Measurements from ENCODE around the gene PIP4P1. TPM values are rescaled to one million over a fixed set of nuclear protein-coding genes. Genes with fewer than 3 reads are reported as not detected.

Gene PIP4P1
- total and polyA plus RNA-seq, 2 experiments from 2014 or later: 20.9 to 26.4 TPM

DNA sequence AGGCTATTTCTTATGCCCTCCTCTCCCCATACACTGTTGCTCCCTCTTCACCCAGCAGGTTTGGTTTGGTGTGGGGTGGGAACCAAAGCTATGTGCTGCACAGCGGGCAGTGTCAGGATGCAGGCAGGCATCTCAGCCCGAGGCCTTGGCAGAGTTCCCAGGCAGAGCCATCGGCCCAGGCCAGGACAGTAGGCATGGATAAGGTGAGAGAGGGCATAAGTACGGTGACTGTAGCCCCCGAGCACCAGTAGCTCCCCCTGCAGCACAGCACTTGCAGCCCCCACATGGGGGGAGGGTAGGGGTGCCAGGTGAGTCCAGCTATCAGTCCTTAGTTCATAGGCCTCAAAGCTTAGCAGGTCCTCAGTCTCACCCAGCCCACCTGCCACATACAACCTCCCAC is 32.4 kb downstream of the PIP4P1 start (continued):
- TF ChIP-seq, protein P1, sequence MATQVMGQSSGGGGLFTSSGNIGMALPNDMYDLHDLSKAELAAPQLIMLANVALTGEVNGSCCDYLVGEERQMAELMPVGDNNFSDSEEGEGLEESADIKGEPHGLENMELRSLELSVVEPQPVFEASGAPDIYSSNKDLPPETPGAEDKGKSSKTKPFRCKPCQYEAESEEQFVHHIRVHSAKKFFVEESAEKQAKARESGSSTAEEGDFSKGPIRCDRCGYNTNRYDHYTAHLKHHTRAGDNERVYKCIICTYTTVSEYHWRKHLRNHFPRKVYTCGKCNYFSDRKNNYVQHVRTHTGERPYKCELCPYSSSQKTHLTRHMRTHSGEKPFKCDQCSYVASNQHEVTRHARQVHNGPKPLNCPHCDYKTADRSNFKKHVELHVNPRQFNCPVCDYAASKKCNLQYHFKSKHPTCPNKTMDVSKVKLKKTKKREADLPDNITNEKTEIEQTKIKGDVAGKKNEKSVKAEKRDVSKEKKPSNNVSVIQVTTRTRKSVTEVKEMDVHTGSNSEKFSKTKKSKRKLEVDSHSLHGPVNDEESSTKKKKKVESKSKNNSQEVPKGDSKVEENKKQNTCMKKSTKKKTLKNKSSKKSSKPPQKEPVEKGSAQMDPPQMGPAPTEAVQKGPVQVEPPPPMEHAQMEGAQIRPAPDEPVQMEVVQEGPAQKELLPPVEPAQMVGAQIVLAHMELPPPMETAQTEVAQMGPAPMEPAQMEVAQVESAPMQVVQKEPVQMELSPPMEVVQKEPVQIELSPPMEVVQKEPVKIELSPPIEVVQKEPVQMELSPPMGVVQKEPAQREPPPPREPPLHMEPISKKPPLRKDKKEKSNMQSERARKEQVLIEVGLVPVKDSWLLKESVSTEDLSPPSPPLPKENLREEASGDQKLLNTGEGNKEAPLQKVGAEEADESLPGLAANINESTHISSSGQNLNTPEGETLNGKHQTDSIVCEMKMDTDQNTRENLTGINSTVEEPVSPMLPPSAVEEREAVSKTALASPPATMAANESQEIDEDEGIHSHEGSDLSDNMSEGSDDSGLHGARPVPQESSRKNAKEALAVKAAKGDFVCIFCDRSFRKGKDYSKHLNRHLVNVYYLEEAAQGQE (IDR thresholded peaks at IDR 0.05; ENCODE audit: unreplicated experiment): no peak
- no peak for TF ChIP-seq CTCF (conservative IDR thresholded peaks at IDR 0.05; ENCODE audit: low read depth in 2 of 2)
- no peak for TF ChIP-seq EZH2 (IDR thresholded peaks at IDR 0.05; ENCODE audit: low read depth, unreplicated experiment)
- no peak for TF ChIP-seq NANOG (IDR thresholded peaks at IDR 0.05; ENCODE audit: borderline replicate concordance)
- no peak for TF ChIP-seq STAT1 (IDR thresholded peaks at IDR 0.05; ENCODE audit: unreplicated experiment)
- no peak for TF ChIP-seq EZH2phosphoT487 (IDR thresholded peaks at IDR 0.05; ENCODE audit: unreplicated experiment)
- TF ChIP-seq JUNB (IDR thresholded peaks at IDR 0.05; ENCODE audit: unreplicated experiment): no peak
- no peak for TF ChIP-seq ZNF114 (CRISPR knock-in tag; IDR thresholded peaks at IDR 0.05)
- TF ChIP-seq CREB1 (CRISPR knock-in tag; IDR thresholded peaks at IDR 0.05; ENCODE audit: low read depth): no peak
- no peak for TF ChIP-seq ETS1 (IDR thresholded peaks at IDR 0.05)
- no peak for TF ChIP-seq ZNF331 (CRISPR knock-in tag; IDR thresholded peaks at IDR 0.05; ENCODE audit: low read depth)
- no peak for TF ChIP-seq POLR2AphosphoS5 (IDR thresholded peaks at IDR 0.05; ENCODE audit: low read depth)

- no peak overlapping the region for H3K27ac Mint-ChIP-seq
- Histone ChIP-seq H3K27ac (ENCODE audit: low read depth) (no peak overlapping the region), H4K20me1 (replicated peaks; ENCODE audit: insufficient read depth) (no peaks in the 10 kb centered on the region), H3F3A (replicated peaks; ENCODE audit: low read depth) (no peaks in the 10 kb centered on the region), H3K36me3 (ENCODE audit: insufficient read depth) (no peaks in the 10 kb centered on the region), H3K27me3 (ENCODE audit: insufficient read depth) (no peaks in the 10 kb centered on the region), H3K79me2 (replicated peaks; ENCODE audit: insufficient read depth) (no peaks in the 10 kb centered on the region), H3K4me2 (no peak overlapping the region), H3K4me3 (no peak overlapping the region), H3K9me2 (ENCODE audit: insufficient read depth) (peaks cover 6% of the 10 kb centered on the region; the same call in 1 of the 2 replicates), H3K4me1 (ENCODE audit: insufficient read depth) (peaks cover 10% of the 10 kb centered on the region), H2AFZ (peak overlapping the region; percentile 95)
- no peaks in the 10 kb centered on the region for H3K36me3 Mint-ChIP-seq (ENCODE audit: low read depth)
- H3K4me3 Mint-ChIP-seq: no peak overlapping the region
- no peaks in the 10 kb centered on the region for H3K9me3 Mint-ChIP-seq
- H3K4me1 Mint-ChIP-seq: peaks cover 10% of the 10 kb centered on the region; the same call in 2 of the 3 replicates
- ATAC-seq: no peak
- no peak for DNase-seq (ENCODE audit: low spot score)
- peaks cover 8% of the 10 kb centered on the region for H3K27me3 Mint-ChIP-seq (ENCODE audit: insufficient read depth, low read depth, poor library complexity)
- TF ChIP-seq CREB1 (CRISPR knock-in tag; IDR thresholded peaks at IDR 0.05; ENCODE audit: low read depth) (no peak), NANOG (IDR thresholded peaks at IDR 0.05; ENCODE audit: borderline replicate concordance) (no peak), EZH2 (IDR thresholded peaks at IDR 0.05; ENCODE audit: low read depth, unreplicated experiment) (no peak), STAT1 (IDR thresholded peaks at IDR 0.05; ENCODE audit: unreplicated experiment) (no peak), ZNF462 (CRISPR knock-in tag; IDR thresholded peaks at IDR 0.05) (no peak)
Observed at GRCh38 chr14:20428010-20428365, 33.2 kb downstream of the PIP4P1 start.

Measured in GM23338 (cell line).